AG04450 (cell line): ENCODE measurements around the gene ATRAID. TPM values are rescaled to one million over a fixed set of nuclear protein-coding genes. Genes with fewer than 3 reads are reported as not detected.

Experiments
- CTCF ChIA-PET: fragments of 300-600, 350-600 bp; formaldehyde crosslinking; extraction: SDS; loops from one replicate; lab custom pipeline; 2022; ENCODE audit warnings: antibody characterized with exemption, inconsistent platforms; lab: Charles Lee
- POLR2A ChIA-PET: fragments of 350-600 bp; formaldehyde crosslinking; extraction: SDS; loops from one replicate; lab custom pipeline; 2021; ENCODE audit warnings: antibody characterized with exemption, inconsistent platforms; lab: Yijun Ruan, JAX
- DNase-seq: peaks from one replicate; pipeline ENCODE4 v3.0.0-alpha.2; 2011; ENCODE audit warnings: low read depth, low spot score
- H3K27ac ChIP-seq: one replicate; pipeline ENCODE4 v1.5.1; 2012; ENCODE audit warnings: low read depth, low read length, control low read depth
- H3K27me3 ChIP-seq: one replicate; pipeline ENCODE4 v1.6.0; 2012; ENCODE audit warnings: low read length; ENCODE audit not compliant: control insufficient read depth, insufficient read depth
- H3K4me3 ChIP-seq: 2 replicates; pipeline ENCODE4 v1.5.1; 2011; ENCODE audit warnings: mild to moderate bottlenecking, low read depth, low read length, control low read depth
- H3K9me3 ChIP-seq: 2 replicates; pipeline ENCODE4 v1.5.1; 2012; ENCODE audit warnings: low read length; ENCODE audit not compliant: control insufficient read depth, insufficient read depth
- polyA plus RNA-seq: library from polyadenylated mRNA; depleted of rRNA; stranded (reverse); fragments of >200 nt; gene quantifications from 2 replicates; pipeline ENCODE4 v1.2.3, GENCODE V29; 2011
- TF ChIP-seq, protein P1 (sequence below): IDR thresholded peaks from 2 replicates; pipeline ENCODE4 v1.5.1; 2011; ENCODE audit warnings: low read depth, low read length, control low read depth, inconsistent platforms

ATRAID gene
- polyA plus RNA-seq, 1 experiment = 219 TPM

DNA sequence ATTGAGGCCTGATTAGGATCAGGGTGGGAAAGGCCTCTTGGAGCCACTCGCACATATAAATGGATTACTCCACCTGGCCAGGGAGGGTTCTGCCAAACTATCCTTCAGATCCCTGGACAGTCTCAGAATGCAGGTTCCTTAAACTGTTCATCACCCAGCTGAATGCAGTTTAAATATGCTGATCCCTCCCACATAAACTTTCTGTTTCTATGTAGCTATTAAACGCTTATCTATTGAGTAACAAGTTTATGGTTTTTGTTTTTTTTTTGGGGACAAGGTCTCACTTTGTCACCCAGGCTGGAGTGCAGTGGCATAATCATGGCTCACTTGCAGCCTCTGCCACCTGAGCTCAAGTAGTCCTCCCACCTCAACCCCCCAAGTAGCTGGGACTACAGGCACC is 7.2 kb downstream of the ATRAID start:
- no peak for DNase-seq
- ChIA-PET CTCF (interaction anchor here (1.1 to 2.1 kb wide), 2 partner anchors 28 to 49 kb away, joined by 3 to 5 read pairs; no protein-coding TSS in a partner anchor), POLR2A (interaction anchor here (0.6 kb wide), 1 partner anchor 15 kb away, joined by 4 read pairs; no protein-coding TSS in a partner anchor)
- H3K27ac ChIP-seq = no peak overlapping the region
- H3K4me3 ChIP-seq = no peak overlapping the region
- no peaks in the 10 kb centered on the region for H3K27me3 ChIP-seq
- H3K9me3 ChIP-seq = no peaks in the 10 kb centered on the region
- TF ChIP-seq, protein P1, sequence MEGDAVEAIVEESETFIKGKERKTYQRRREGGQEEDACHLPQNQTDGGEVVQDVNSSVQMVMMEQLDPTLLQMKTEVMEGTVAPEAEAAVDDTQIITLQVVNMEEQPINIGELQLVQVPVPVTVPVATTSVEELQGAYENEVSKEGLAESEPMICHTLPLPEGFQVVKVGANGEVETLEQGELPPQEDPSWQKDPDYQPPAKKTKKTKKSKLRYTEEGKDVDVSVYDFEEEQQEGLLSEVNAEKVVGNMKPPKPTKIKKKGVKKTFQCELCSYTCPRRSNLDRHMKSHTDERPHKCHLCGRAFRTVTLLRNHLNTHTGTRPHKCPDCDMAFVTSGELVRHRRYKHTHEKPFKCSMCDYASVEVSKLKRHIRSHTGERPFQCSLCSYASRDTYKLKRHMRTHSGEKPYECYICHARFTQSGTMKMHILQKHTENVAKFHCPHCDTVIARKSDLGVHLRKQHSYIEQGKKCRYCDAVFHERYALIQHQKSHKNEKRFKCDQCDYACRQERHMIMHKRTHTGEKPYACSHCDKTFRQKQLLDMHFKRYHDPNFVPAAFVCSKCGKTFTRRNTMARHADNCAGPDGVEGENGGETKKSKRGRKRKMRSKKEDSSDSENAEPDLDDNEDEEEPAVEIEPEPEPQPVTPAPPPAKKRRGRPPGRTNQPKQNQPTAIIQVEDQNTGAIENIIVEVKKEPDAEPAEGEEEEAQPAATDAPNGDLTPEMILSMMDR = no peak

DNA sequence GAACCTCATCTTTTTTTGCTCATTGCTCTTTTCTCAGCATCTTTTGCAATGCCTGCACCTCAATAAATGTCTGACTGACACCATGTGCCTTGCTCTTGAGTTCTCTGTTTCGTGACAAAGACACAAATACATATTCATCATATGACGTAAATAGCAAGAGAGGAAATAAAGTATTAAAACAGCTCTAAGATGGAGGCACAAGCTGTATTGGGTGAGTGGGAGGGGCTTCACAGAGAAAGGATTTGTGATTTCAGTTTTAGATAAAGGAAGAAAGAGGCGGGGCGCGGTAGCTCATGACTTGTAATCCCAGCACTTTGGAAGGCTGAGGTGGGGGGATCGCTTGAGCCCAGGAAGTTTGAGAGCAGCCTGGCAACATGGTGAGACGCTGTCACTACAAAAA is 8.2 kb downstream of the ATRAID start:
- ChIA-PET POLR2A (interaction anchor here (0.7 kb wide), 1 partner anchor 9 kb away, joined by 3 read pairs; no protein-coding TSS in a partner anchor), CTCF (interaction anchor here (0.9 to 2.1 kb wide), 3 partner anchors 50 to 83 kb away, joined by 3 to 5 read pairs (median 4); no protein-coding TSS in a partner anchor)
- Histone ChIP-seq H3K27me3 (no peaks in the 10 kb centered on the region), H3K9me3 (no peaks in the 10 kb centered on the region), H3K4me3 (no peak overlapping the region), H3K27ac (no peak overlapping the region)
- no peak for DNase-seq
- TF ChIP-seq, protein P1 = no peak

DNA sequence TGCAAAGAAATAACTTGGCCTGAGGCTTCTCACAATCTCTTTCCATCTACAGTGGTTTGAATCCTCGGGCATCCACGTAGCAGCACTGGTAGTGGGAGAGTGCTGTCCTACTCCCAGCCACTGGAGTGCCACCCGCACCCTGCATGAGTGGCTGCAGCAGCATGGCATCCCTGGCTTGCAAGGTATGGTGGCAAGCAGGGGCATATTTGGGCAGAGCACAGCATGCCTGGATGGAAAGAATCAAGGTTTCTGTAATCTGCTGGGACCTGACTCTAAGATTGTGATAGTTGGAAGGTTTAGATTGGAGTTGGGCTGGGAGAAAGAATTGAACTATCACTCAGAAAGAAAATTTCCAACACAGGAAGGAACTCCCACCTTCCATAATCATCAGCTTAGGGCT is 9.3 kb downstream of the ATRAID start:
- TF ChIP-seq, protein P1 = no peak
- Histone ChIP-seq H3K27me3 (no peaks in the 10 kb centered on the region), H3K4me3 (no peak overlapping the region), H3K9me3 (no peaks in the 10 kb centered on the region), H3K27ac (no peak overlapping the region)
- POLR2A ChIA-PET = no interaction called here
- CTCF ChIA-PET = interaction anchor here (0.7 kb wide), 1 partner anchor 238 kb away, joined by 4 read pairs; no protein-coding TSS in a partner anchor
- DNase-seq = no peak

DNA sequence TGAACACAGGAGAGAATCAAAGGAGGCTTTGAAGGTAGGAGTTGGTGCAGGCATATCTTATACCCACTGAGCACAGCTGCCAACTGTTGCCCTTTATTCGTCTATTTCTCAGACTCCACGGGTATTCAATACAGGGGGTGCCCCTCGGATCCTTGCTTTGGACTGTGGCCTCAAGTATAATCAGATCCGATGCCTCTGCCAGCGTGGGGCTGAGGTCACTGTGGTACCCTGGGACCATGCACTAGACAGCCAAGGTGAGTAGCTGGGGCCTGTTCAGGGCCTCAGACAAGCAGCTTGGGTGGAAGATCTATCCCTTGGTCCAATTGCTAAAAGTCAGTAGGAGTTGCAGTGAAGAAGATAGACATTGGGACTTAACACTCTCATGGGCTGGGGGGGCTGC is 10.6 kb downstream of the ATRAID start:
- DNase-seq = no peak
- TF ChIP-seq, protein P1 = no peak
- no peaks in the 10 kb centered on the region for H3K27me3 ChIP-seq
- no peaks in the 10 kb centered on the region for H3K9me3 ChIP-seq
- POLR2A ChIA-PET = no interaction called here
- no peak overlapping the region for H3K4me3 ChIP-seq
- CTCF ChIA-PET = no interaction called here
- no peak overlapping the region for H3K27ac ChIP-seq

DNA sequence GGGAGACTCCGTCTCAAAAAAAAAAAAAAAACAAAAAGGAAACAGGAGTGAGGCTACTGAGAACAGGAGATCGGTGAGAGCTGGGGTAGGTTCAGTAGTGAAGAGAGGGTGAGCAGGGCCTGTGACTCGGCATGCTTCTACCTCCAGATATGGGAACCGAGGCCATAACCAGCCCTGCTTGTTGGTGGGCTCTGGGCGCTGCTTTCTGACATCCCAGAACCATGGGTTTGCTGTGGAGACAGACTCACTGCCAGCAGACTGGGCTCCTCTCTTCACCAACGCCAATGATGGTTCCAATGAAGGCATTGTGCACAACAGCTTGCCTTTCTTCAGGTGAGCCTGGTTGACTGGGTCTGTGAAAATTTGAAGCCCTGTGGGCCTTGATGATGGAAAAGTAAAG is 11.6 kb downstream of the ATRAID start:
- no peak overlapping the region for H3K4me3 ChIP-seq
- ChIA-PET CTCF (interaction anchor here (0.7 to 1.3 kb wide), 2 partner anchors 57 to 377 kb away, joined by 3 to 4 read pairs; no protein-coding TSS in a partner anchor), POLR2A (no interaction called here)
- no peaks in the 10 kb centered on the region for H3K9me3 ChIP-seq
- TF ChIP-seq, protein P1 = no peak
- no peak for DNase-seq
- H3K27me3 ChIP-seq = no peaks in the 10 kb centered on the region
- H3K27ac ChIP-seq = no peak overlapping the region
